Omental fat pad (tissue), 4 donors: Measurements from ENCODE around the gene UGGT2. TPM values are rescaled to one million over a fixed set of nuclear protein-coding genes. Genes with fewer than 3 reads are reported as not detected.

ENCODE experiments used
- ATAC-seq: fragments of 150-250 bp; one replicate; pipeline ENCODE4 v1.9.1; 2016; ENCODE audit warnings: mild to moderate bottlenecking, moderate library complexity; ENCODE audit not compliant: low FRiP score
- DNase-seq: peaks from one replicate; pipeline ENCODE4 v3.0.0-alpha.2; 2019; ENCODE audit warnings: low spot score
- total RNA-seq, 4 donors: library from RNA; depleted of rRNA; stranded (reverse); fragments of >200 nt; gene quantifications; one replicate each; pipeline ENCODE4 v1.1.0, GENCODE V29; 2016
- TF ChIP-seq, protein P1 (sequence below), 3 donors: fragments of 450-650 bp; IDR thresholded peaks; one replicate each; pipeline ENCODE4 v1.5.1; 2016 to 2017; ENCODE audit warnings: antibody characterized with exemption in 3 of 3, mild to moderate bottlenecking in 3 of 3, moderate library complexity in 2 of 3

Gene UGGT2
- total RNA-seq, 4 donors from 2014 or later: 32.6 to 86.4 (median 42.9) TPM

GRCh38 chr13:96029002-96029401 is 24.2 kb downstream of the UGGT2 start:
- TF ChIP-seq, protein P1, sequence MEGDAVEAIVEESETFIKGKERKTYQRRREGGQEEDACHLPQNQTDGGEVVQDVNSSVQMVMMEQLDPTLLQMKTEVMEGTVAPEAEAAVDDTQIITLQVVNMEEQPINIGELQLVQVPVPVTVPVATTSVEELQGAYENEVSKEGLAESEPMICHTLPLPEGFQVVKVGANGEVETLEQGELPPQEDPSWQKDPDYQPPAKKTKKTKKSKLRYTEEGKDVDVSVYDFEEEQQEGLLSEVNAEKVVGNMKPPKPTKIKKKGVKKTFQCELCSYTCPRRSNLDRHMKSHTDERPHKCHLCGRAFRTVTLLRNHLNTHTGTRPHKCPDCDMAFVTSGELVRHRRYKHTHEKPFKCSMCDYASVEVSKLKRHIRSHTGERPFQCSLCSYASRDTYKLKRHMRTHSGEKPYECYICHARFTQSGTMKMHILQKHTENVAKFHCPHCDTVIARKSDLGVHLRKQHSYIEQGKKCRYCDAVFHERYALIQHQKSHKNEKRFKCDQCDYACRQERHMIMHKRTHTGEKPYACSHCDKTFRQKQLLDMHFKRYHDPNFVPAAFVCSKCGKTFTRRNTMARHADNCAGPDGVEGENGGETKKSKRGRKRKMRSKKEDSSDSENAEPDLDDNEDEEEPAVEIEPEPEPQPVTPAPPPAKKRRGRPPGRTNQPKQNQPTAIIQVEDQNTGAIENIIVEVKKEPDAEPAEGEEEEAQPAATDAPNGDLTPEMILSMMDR (IDR thresholded peaks at IDR 0.05): no peak
- DNase-seq: no peak
- no peak for ATAC-seq

DNA sequence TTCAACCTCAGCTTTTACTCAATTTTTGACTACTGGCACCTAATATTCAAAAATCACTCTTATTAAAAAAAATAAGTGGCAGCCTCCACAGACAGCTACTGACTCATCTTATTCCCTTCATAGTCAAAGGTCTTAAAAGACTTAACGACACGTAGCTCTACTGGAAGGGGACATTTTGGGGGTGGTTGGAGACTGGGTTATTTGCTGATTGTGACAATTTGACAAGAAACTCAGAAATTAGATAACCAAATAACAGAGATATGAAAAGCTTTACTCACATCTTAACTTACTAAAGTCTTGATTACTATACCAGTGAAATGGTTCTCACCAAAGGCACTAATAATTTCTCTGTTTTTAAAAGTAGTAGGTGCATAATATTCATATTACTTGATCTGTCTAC is 25.7 kb downstream of the UGGT2 start:
- TF ChIP-seq, protein P1 (IDR thresholded peaks at IDR 0.05): no peak
- DNase-seq (no peak), ATAC-seq (no peak)

DNA sequence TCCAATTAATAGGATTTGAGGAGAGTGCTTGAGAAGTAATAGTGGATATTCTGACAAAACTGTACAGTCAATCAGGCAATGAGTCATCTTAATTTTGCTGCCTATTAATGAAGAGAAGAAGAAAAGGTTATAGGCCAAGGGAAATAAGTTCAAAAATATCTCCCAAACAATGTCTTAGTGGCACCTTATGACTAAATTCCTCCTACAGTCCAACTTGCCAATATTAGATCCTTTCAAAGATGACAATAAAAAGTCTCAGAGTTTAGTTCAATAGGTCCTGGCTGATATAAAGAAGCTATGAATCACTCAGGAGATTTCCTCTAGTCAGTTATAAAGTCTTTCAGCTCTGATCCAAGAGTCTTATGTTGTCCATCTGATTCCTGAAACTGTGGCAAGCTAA is 27.9 kb downstream of the UGGT2 start:
- DNase-seq: no peak
- TF ChIP-seq, protein P1 (IDR thresholded peaks at IDR 0.05): no peak
- ATAC-seq: no peak

- ATAC-seq (no peak), DNase-seq (no peak)
- TF ChIP-seq, protein P1 (IDR thresholded peaks at IDR 0.05): no peak
Observed at GRCh38 chr13:96020931-96021330, 32.3 kb downstream of the UGGT2 start.

DNA sequence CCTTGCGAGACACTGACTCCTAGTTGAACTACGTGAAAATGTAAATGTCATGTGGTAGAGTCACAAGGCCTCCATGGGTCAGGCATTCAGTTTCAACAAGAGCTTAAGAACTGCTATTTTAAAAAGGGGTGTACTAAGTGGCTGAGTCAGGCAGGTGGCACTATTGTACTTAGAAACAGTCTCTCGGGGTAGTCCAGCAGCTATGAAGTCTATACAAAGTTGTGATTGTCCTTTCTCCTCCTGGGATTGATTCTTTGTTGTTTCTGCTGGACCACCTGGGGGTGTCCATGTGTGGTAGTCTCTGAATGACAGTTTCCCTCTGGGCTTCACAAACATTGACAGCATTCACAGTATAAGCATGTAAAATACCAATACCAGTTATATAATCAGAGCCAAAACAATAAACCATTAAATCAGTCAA is 33.0 kb downstream of the UGGT2 start:
- no peak for ATAC-seq
- TF ChIP-seq, protein P1 (IDR thresholded peaks at IDR 0.05): no peak

GRCh38 chr13:96018135-96018534 is 35.1 kb downstream of the UGGT2 start:
- no peak for ATAC-seq
- no peak for DNase-seq
- TF ChIP-seq, protein P1 (IDR thresholded peaks at IDR 0.05): no peak

More for the DNA sequence above, 33.0 kb downstream of the UGGT2 start:
- no peak for DNase-seq

- TF ChIP-seq, protein P1 (IDR thresholded peaks at IDR 0.05): no peak
- no peak for DNase-seq
- no peak for ATAC-seq
Observed at GRCh38 chr13:96011291-96011872, 41.8 kb downstream of the UGGT2 start.
